Endometrium (tissue), 2 donors: ENCODE results near the gene NT5DC2.
A peak's percentile ranks its signal among the peaks of the same experiment; 100 is the strongest.

Experiments
- FAIRE-seq: peaks from 2 replicates; lab custom pipeline; 2012; peaks lifted over from hg19 to GRCh38; lab: Jason Lieb, UNC
- donor health status: control.
- donor health status: control.

NT5DC2 gene

GRCh38 chr3:52487788-52488691 lies 45.6 kb downstream of the NT5DC2 start:
- no peak for FAIRE-seq

- FAIRE-seq: no peak
Measured at GRCh38 chr3:52487050-52487787, 46.4 kb downstream of the NT5DC2 start.

GRCh38 chr3:52484680-52485461 lies 48.8 kb downstream of the NT5DC2 start:
- FAIRE-seq: no peak

- FAIRE-seq: peak; percentile 97
Measured at GRCh38 chr3:52483577-52484381, 49.9 kb downstream of the NT5DC2 start.

GRCh38 chr3:52483081-52483480 lies 50.6 kb downstream of the NT5DC2 start:
- no peak for FAIRE-seq

GRCh38 chr3:52481819-52482521 lies 51.7 kb downstream of the NT5DC2 start:
- FAIRE-seq: no peak

- FAIRE-seq: no peak
Measured at GRCh38 chr3:52480768-52481715, 52.6 kb downstream of the NT5DC2 start.

- FAIRE-seq: no peak
Measured at GRCh38 chr3:52479877-52480575, 53.6 kb downstream of the NT5DC2 start.

- FAIRE-seq: no peak
Measured at GRCh38 chr3:52479037-52479876, 54.4 kb downstream of the NT5DC2 start.

- no peak for FAIRE-seq
Measured at GRCh38 chr3:52477796-52478095, 55.9 kb downstream of the NT5DC2 start.

- no peak for FAIRE-seq
Measured at GRCh38 chr3:52477076-52477795, 56.4 kb downstream of the NT5DC2 start.
